ENCODE measurements around the gene KIF13A.
A peak's percentile ranks its signal among the peaks of the same experiment; 100 is the strongest.
"Not testable (repeated sequence)": the region's sequence is repeated elsewhere in the genome, so short reads cannot be mapped to it uniquely, and the experiment has no call there.

KIF13A gene

DNA sequence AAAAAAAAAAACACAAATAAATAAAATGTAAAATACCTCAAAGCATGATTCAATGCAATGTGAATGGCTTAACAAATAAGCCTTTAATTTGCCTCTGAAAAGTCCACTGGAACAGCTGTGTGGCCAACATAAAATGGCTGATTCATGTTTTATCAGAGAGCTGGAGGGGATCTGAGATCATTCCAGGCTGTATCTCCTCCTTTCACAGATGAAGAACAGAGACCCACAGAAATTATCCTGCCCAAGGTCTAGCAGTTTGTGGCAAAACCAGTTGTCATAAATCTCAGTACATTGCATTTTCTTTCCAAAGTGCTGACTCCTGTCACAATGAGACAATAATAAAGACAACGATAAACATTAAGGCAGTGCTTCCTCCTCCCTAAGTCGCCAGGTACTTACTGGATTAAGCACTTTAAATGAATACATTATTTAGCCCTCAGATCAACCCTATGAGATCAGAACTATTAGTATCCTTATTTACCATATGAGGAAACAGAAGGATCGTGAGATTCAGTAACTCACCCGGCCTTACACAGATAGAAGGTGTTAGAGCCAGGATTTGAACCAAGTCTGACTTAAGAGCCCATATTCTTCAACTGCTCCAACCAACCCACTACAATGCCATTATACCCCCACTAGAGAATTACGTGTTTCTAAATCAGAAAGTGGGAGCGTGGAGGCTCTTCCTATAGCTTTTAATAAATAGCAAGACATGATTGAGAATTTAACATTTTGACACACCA lies 118.3 kb downstream of the KIF13A start:
- DNase-seq: no peak

DNA sequence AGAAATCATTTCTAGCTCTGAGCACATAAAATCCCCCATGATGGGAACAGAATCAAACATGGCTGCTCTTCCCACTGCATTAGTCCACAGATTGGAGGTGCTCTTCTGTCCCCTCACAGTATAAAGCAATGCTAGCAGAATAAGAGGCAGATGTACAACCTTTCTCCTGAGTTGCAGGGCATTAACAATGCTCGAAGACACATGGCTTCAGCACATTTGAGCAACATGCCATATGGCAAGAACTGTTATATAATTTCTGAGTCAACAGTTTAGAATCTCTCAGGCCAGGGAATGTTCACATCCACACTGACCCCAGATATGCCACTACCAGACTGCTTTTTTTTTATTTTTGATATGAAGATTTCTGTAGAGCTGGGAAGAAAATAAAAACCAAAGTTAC lies 119.6 kb downstream of the KIF13A start:
- no peak for DNase-seq

DNA sequence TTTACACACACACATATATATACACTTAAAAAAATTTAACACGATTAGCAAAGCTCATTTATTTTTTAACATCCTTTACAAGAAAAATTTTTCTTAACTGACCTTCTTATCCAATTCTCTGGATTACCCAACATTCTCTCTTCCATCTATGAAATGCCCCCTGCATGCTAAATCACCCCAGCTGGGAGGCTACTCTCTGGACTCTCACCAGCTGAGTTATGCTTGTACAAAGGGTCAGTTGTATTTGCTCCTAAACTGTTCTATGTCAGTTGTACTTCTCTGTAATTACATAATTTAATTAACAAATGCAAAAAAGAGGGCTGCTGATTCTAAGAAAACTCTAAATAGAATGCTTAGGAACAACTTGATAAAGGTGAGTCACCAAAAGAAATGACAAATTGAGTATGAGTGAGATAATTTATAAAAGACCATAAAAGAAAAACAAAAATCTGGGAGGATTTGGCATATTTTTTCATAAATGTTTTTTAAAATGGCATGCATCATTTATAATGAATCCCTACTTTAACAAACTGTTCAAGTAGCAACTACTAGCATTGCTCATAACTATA lies 120.5 kb downstream of the KIF13A start:
- DNase-seq: no peak

DNA sequence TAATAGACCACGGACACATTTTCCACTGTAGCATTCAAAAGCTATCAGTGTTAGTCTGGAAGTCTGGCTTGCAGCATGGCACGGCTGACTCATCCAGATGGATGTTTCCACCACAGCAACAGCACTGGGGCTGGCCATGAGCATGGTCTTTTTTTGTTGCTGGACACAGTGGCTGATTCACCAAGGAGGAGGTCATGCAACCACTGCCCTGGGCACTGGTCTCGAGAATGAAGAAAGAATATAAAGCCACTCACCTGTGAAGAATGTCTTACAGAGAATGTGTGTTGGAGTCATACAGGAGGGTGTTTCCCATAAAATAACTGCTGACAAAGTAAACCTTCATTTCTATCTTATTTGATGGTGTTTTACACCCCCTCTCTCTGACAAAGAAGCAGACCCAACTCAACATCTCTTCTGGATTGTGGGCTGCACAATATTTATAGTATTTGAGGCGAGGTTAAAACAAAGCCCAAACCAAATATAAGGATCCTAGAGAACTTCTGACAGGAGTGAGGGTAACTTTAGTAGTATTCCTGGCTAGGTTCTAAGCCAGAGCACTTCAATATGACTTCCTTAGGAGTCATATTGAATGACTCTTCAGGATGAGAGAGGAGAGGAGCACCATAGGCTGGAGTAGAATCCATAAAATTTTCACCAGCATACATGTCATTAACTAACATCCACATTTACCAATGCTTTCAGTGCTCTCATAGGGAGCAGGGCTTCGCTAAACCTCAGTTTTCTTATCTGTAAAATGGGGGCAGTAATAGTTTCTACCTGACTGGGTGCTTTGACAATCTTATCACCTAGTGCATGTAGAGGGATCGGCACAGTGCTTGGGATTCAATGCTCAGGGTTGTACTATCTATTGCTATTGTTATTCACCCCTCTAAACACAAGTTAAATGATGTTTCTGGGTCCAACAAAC lies 121.4 kb downstream of the KIF13A start:
- peak; percentile 76 for DNase-seq

DNA sequence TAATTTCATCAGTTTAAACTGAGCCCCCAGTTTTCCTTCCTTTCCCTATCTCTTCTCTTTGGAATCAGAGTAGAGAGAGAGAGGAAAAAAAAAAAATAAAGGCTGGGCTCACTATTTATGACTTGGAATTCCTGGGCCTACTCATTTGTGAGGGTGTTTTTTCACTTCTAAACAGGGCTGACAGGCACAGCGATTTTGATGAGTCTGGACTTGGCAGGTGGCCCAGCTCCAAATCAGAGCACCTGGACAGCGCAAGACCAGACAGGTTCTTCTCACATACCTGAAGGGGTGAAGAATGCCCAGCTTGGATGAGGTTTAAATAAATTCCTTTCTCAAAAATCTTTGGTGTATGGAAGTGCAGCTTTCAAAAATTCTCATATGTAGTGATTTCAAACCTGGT lies 122.2 kb downstream of the KIF13A start:
- DNase-seq: no peak

DNA sequence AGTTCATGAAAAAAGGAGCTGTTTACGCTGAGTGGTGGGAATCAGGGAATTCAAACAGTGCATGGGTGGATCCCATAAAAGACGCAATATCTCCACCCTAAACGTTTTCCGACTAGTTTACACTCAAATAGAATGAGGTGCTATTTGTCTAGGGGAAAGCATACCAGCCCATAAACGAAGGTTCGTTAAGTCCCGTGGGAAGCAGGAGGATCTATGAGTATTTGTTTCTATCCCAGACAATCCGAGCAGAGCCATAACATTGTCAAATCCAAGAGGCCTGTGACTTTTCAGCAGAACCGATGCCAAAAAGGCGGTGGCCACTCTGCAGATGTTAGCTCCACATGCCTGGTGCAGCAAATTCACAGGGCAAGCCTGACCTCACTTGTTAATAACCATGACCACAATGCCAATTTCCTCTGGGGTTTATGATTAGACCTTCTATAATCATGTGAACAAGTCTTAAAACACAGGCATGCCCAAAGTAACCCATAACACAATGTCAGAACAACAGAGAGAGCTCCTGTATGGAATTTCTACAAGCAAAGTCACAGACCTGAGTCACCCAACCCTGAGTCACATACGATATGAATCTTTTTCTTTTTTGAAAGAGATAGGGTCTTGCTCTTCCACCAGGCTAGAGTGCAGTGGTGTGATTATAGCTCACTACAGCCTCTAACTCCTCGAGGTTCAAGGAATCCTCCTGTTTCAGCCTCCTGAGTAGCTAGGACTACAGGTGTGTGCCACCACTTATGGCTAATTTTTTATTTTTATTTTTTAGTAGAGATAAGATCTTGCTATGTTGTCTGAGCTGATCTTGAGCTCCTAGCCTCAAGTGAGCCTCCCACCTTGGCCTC lies 123.3 kb downstream of the KIF13A start:
- DNase-seq: peak; percentile 41

DNA sequence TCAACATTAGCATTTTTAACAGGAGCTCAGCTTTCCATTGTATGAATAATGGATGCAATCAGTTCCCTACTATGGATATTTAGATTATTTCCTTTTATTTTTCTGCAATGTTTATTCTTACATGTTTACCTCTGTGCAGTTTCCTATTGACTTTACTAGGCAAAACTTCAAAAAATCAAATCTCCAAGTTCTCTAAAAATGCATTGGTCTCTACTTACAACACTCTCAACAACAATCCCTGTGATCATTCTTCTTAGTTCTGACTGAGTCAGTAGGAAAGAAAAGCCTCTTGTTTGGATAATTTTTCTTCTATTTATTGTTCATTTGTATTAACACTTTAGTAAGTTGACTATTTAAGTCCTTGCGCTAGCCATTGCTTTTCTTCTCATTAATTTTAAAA lies 126.1 kb downstream of the KIF13A start:
- DNase-seq: no peak

DNA sequence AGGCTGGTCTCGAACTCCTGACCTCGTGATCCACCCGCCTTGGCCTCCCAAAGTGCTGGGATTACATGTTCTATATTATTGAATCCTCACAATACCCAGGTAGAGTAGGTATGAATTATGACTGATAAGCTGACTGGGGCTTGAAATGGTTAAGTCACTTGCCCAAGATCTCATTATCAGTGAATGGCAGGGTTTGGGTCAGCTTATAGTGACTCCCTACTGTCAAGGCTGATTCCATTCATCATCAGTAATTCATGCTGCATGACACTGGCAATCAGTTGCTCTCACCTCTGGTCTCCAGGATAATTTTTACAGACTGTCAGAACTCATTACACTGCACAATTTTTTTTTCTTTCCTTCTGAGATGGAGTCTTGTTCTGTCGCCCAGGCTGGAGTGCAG lies 127.6 kb downstream of the KIF13A start:
- no peak for DNase-seq

DNA sequence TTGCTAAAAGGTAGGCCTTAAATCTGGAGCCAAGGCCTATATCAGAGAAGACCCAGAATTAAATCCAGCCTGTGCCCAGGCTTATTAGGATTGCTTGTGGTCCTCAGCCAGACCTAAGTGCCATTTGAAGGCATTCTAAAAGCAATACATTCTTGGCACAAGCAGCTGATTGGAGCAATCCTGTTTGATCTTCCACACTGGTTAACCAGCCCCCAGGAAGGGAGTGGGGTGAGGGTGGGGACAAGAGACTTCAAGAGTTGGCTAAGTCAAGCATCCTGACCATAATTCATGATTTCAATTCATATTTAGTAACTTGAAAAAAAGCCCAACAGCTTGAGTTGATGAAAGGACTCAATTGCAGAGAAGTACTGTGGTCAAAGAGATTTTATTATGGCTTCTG lies 128.9 kb downstream of the KIF13A start:
- no peak for DNase-seq

DNA sequence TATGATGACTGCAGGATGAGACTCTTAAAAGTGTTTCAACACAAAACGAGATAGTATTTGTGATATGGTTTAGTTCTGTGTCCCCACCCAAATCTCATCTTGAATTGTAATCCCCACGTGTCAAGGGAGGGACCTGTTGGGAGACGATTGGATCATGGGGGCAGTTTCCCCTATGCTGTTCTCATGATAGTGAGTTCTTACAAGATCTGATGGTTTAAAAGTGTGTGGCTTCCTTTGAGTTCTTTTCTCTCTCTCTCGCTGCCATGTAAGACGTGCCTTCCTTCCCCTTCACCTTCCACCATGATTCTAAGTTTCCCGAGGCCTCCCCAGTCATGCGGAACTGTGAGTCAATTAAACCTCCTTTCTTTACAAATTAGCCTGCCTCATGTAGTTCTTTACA lies 130.2 kb downstream of the KIF13A start:
- DNase-seq: not testable (repeated sequence)

DNA sequence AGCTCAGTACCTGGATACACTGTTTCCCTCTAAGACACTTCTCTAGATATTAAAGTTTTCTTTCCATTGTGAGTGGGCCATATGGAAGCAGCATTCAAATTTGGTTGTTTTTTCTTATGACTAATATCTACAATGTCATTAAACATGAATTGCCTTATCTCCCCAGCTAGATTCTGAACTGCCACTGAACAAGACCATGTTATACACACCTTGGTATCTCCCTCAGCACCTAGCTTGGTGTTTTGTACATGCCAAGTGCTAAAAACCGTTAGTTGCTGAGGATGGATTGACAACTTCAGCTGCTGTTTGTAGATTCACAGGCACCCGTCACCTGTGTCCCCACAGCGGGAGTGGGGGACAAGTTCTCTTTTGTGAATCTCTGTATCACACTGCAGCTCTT lies 131.1 kb downstream of the KIF13A start:
- no peak for DNase-seq

DNA sequence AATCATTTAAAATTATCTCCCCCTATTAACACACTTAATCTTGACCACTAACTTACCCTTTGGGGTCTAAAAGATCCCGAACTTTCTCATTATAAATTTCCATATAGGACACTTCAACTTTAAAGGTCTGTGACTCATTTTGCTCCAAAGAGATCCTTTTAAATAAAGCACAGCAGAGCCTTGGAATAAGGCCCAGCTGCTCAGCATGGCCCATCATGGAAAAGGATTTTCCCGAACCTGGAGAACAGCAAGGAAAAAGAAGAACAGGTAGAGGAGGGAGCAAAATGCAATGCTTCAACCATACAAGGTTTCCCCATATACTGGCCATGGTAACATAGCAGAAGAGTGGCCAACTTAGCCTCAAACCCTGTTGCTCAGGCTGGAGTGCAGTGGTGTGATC lies 132.1 kb downstream of the KIF13A start:
- no peak for DNase-seq

DNA sequence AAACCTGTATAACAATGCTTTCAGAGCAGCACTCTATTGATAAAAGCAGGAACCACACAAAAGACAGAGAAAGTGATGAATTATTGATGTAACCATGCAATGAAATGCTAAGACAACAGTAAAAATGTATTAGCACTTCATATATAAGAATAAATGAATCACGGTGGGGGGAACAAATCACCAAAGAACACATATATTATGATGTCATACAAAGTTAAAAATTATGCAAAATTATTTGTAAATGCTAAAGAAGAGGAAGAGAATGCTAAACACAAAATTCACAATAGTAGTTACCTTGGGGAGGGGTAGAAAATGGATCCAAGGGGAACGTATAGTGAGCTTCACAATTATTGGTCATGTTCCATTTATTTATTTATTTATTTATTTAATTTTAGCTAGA lies 133.9 kb downstream of the KIF13A start:
- DNase-seq: no peak

DNA sequence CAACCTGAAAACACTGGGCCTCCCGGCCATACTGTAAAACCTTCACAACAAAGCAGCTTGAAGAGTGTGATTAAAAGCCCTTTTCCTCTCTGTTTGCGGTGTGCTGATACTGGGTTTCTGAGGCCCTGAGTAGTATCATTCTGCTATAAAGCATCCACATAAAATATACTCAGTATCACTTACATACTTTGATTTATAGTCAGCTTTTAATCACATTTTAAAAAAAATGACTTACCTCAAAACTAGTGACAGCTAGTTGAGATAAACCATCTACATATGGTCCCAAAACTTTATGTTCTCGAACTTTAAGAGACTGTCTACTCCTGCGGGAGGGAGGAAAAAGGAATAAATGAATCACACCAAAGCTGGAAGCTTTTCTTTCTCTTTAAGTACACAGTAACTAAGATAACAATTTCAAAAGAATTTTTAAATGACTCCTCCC lies 135.7 kb downstream of the KIF13A start:
- no peak for DNase-seq

DNA sequence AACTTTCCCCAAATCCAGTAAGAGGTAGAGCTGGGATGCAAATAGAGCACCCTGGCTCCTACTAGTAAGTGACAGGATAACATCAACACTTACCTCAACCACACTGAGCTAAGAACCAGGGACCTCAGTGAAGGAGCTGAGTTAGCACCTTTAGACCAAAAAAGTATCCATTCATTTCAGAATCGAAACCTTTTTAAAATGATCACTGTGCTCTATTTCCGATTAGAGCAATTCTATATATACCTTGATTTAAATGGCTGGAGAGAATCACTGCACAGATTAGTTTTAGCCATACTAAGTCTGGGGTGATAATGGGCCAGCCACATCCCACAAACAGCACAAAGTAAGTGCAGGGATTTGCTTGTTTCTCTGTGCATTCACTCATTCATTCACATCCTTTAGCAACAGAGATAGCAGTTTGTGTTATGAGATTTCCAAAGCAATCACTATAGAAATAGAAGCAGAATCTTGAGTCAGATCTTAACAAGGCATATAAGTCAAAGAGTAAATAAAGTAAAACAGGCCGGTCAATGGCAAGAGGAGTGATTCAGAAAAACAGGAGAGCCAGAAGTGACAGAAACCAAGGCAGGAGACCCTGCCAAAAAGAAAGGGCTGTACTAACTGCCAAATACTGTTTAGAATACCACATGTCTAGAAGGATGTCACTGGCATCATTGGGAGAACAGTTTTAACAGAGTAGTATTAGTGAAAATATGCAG lies 136.3 kb downstream of the KIF13A start:
- no peak for DNase-seq

DNA sequence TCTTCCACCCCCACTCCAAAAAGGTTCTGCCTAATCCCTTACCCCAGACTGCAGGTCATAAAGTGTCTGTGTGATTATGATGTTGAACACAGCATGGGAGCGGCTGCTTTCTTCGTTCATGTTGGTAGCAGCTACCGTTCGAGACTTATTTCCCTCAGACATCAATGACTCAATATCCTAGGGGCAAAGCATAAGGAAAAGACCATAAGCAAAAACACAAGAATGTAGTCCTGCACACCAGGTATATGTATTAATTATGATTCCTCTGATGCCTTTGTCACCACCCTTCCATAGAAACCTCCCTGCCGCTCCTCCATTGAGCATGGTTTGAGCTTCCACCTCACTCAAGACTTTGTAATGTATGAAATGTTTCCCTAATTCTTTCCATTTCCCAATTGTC lies 137.2 kb downstream of the KIF13A start:
- no peak for DNase-seq

DNA sequence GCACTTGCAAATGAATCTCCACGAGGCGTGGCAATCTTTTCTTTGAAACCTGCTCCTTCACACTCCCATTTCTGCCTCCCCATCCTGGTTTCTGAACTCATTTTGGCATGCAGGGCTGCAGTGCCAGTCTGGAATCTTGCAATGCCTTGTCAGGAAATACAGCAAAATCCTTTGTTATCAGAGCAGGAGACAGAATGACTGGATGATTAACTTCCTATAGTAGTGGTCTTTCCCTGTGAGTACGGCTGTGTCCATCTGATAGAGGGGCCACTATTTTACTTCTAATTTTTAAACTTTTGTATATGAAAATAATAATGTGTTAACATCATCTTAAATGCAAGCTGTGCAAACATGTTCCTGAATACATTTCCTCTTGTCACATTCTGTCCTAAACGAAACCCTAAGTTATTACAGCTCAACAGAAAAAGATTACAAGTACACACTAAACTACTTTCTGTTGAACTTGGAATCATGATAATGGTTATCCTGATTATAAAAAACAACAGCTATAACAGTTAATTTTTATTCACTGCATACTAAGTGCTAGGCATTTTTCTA lies 140.2 kb downstream of the KIF13A start:
- no peak for DNase-seq

DNA sequence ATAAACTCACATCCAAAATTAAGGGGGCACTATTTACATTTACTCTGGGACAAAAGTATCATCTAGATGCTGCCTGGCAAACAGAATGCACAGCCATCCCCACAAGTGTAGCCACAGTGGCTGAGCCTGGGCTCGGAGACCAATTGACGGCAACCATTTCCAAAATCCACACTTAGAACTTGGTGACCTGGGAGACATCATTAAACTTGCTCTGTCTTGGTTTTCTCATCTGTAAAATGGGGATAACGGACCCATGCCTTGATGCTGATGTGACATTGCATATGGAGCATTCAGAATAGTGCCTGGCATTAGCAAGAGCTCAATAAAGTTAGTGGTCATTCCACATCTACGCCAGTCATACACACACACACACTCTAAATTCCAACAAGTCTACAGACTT lies 140.7 kb downstream of the KIF13A start:
- no peak for DNase-seq

DNA sequence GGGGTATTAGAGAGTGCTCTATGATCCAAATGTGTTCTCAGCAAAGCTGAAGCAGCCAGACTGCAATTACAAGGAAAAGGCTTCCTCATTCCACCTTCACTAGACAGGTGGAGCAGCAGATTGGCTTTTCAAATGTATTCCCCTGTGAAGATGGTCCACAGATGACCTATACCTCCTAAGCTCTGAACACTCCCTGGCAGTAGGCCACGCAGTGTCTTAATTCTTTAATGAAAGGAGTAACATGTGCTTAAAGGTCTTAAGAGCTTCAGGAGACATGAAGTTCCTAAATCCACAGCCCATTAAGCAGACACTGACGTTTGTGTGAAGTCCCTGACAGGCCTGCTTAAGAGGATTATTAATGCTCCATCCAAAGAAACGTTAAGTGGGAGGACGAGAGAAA lies 141.8 kb downstream of the KIF13A start:
- no peak for DNase-seq

DNA sequence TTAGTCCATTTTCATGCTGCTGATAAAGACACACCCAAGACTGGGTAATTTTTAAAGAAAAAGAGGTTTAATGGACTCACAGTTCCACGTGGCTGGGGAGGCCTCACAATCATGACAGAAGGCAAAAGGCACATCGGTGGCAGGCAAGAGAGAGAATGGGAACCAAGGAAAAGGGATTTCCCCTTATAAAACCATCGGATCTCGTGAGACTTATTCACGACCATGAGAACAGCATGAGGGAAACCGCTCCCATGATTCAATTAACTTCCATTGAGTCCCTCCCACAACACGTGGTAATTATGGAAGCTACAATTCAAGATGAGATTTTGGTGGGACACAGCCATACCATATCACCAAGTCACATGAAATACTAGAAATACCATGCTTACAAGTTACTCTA lies 142.5 kb downstream of the KIF13A start:
- not testable (repeated sequence) for DNase-seq

DNA sequence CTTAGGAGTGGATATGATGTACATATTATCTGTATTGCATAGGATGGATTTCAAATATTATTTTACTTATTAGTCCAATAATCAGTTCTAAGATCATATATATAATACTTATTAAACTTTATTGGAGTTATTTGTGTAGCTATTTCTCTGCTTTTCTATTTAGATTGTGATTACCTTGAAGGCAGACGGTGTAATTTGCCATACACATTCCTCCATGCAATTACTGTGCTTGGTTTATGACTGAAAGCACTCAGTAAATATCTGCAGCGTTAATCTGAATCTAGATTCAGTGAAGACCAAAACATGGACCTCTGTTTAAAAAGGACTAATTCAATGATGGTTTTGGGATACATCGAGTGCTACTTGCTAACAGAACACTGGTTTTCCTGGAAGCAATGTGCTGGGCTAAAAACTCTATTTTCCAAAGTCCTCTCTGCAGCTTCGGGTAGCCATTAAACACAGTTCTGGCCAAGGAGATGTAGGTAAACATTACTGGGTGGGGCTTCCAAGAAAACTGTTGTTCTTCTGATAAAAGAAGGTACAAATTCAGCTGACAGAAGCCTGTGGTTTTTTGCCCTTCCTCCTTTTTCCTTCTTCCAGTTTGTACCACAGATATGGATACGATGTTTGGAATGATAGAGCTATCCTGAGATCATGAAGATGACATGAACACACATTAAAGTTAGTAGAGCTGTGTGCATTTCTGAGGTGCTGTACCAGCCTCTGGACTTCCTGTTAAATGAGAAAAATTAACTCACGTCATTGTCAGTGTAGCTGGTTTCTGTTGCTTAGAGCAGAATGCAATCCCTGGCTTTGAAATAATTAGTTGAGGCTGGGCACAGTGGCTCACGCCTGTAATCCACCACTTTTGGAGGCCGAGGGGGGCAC lies 144.3 kb downstream of the KIF13A start:
- DNase-seq: no peak
